ENCODE results near the gene VASN.

Gene VASN

GRCh38 chr16:4354512-4355409, 16.9 kb upstream of the VASN start:
- DNase-seq = no peak

- DNase-seq = no peak
These were observed 14.8 kb upstream of the VASN start for GRCh38 chr16:4356820-4357219.

DNA sequence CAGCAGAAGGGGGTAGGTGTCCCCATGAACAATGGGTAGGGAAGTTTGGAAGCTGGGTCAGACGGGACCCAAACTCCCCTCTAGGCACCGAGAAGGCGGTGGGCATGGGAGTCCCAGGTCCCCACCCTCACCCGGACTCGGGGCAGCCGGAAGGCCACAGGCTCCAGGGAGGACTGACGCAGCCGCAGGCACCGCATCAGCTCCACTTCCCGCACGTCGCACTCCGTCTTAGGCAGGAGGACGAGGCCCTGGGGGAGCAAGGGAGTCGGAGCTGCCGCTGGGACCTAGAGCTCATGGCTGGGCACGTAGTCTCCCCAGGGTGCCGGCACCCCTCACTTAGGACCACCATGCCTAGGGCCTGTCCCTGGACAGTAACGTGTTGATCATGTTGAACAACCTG, 13.4 kb upstream of the VASN start:
- DNase-seq = no peak

DNA sequence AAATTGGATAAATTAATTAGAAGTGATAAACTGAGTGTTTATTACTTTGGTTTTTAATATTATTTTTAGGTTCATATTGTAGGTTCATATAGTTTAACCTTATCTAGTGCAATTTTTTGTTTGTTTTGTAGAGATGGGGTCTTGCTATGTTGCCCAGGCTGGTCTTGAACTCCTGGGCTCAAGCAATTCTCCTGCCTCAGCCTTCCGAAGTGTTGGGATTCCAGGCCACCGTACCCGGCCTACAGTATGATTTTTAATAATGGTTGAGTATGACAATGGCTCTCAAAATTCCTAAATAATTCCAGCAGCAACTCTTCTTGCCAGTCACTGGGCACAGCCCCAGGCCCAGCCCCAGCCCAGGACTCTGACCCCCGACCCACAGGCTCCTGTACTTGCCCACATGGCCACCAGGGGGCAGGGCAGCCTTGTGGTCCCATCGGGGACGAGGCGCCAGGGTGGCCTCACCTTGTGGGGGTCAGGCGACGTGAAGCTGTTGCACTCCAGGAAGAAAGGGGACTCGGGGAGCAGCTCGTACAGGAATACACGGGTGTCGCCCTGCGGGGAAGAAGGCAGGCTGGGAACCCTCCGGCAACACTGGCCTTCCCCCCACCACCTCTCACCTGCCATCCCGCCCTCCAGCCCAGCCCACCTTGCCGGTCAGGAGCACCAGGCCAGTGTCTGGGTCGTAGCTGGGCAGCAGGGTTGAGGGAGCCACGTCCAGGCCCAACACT, 12.7 kb upstream of the VASN start:
- DNase-seq = peak; percentile 73 to 74

DNA sequence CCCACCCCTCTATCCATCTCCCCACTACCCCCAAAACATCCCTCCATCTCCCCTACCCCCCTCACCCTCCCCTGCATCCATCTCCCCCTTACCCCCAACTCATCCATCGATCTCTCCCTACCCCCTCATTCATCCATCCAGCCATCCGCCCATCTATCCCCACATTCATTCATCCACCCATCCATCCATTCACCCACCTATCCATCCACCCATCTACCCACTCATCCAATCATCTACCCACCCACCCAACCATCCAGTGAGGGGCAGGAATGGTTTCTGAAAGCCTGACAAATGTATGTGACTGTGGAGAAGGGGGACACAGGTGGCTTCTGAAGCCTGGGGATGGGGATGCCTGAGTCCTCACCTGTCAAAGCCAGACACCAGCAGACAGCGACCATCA, 11.7 kb upstream of the VASN start:
- no peak for DNase-seq

- DNase-seq = peak; percentile 26 to 39
These were observed 11.1 kb upstream of the VASN start for GRCh38 chr16:4360538-4361021.

DNA sequence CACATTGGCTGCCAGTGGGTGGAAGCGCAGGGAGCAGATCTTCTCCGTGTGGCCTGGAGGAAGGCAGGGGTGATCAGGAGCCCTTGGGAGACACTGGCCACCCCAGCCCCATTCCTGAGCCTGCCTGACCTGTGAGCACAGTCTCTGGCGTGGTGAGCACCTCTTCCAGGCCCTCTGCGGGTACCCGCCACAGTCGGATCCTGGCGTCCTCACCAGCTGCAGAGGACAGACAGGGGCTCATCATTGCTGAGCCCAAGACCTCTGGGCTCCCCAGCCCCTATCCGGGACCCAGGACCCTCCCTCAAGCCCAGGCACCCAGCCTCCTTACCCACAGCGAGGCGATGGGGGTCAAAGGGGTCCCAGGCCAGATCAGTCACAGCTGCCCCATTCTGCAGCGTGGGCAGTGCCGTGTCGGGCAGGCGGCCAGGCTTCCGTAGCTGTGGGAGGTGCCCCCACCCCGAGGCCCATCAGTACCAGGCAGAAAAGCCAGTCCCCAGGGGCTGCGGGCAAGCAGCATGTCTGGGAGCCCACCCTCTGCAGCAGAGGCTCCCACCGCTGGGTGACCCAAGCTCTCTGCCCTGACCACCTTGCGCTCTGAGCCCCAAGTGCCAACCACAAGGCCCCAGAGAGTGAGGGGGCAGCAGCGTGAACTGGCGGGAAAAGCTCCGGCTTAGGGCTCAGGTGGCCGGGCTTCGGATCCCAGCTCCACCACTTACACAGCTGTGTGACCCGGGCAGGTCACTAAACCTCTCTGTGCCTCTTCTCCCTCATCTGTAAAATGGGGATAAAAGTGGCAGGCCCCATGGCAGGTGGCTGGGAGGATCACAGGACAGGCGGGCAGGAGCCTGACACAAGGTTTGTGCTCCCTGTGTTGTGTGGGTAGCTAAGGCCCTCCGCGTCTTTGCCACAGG, 10.4 kb upstream of the VASN start:
- DNase-seq = no peak

DNA sequence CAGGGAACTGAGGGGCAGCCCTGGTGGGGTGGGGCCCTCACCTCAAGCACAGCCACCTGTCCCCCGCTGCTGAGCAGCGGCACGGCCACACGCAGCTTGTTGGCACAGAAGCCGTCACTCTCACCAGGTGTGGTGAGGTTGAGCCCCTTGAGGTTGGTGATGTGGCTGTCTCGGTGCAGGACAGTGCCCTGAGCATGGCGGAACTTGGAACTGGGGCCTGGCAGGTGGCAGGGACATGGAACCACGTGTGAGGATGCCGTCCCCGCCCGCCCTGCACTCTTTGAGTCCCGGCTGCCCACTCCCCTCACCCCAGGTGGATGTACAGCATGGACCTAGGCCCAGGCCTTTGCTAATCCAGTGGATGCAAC, 9.7 kb upstream of the VASN start:
- no peak for DNase-seq

- DNase-seq = no peak
These were observed 9.0 kb upstream of the VASN start for GRCh38 chr16:4362476-4363135.

- DNase-seq = no peak
These were observed 7.2 kb upstream of the VASN start for GRCh38 chr16:4364196-4365013.

- DNase-seq = no peak
These were observed 6.6 kb upstream of the VASN start for GRCh38 chr16:4365014-4365406.

- no peak for DNase-seq
These were observed 6.0 kb upstream of the VASN start for GRCh38 chr16:4365615-4366014.

DNA sequence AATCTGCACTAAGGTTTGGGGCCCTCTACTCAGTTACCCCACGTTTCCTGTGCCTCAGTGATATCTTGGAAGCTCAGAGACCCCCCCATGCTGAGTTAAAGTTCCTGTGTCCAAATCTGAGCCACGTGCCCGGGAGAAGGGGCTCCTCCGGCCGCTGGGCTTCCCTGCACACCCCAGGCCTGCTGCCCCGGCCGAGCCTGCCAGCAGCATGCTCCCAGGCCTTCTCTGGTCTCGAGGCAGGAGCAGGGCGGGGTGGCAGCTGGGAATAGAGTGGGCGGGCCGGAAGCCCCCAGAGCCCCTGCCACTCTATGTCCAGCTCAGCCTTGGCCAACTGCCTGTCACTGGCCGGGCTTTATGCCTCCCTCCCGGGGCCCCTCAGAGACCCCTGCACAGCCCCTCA, 5.6 kb upstream of the VASN start:
- no peak for DNase-seq

DNA sequence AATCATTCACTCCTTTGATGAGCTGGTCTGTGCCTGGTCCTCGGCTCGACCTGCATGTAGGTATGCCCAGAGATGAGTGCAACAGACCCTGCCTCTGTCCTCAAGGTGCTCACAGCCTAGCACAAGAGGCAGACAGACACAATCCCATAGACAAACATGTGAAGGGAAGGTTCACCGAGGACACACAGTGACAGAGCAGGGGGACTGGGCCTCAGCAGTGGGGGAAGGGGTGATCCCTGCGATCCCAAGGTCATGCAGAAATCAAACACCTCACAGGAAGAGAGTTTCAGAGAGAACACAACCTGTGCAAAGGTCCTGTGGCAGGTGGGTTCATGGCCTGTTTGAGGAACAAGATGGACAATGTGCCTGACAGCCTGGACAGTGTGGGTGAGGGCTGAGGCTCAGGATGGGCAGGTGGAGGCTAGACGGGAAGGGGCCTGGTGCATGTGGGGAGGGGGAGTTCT, 4.2 kb upstream of the VASN start:
- no peak for DNase-seq

DNA sequence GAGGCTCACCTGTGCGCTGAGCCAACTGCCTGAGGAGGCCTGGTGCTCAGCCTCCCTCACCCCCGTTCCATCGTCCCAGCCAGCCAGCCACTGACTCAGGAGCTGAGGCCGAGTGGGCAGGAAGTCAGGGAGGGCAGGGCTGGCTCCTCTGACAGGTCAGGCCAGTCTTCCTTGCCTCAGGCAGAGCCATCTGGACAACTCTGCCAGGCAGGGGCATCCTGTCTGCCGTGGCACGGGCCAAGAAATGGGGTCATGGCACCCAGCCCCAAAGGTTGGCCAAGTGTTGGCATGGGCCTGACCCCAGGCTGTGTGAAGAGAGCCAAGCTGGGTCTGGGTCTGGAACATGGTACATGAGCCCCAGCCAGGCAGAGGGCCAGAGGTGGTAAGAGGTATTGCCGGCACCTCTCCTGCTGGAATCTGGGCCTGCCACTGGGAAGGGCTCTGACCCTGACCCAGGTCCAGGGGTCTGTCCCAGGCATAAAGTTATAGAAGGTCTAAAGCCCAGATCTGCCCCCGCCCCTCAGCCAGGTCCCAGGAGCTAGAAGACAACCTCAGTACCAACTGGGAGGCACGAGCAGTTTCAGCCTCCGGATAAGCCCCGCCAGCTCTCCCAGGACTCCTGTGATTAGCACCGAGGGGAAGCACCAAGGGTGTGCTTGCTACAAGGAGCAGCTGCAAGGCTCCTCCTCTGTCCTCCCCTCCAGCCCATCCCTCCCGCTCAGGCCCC, 2.5 kb upstream of the VASN start:
- no peak for DNase-seq

DNA sequence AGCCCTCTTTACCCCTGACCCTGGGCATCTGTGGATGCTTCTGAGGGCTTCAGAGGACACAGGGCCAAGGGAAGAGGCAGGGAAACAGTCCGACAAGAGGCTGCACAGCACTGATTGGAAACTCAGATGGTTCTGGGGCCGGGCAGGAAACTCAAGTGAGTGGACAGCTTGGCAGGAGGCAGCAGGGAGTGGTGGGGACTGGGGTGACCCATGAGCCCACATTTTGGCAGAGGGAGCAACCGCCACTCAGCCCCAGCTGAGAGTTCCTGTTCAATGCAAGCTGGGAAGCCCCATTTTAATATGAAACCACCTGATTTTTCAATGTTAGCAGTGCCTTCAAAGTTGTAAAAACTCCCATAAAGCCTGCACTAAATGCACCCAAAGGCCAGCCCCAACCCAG, 1.5 kb upstream of the VASN start:
- no peak for DNase-seq

GRCh38 chr16:4370570-4371356, 885 bp upstream of the VASN start:
- no peak for DNase-seq

GRCh38 chr16:4372001-4372577, 441 bp downstream of the VASN start:
- DNase-seq = peak; percentile 10 to 24

DNA sequence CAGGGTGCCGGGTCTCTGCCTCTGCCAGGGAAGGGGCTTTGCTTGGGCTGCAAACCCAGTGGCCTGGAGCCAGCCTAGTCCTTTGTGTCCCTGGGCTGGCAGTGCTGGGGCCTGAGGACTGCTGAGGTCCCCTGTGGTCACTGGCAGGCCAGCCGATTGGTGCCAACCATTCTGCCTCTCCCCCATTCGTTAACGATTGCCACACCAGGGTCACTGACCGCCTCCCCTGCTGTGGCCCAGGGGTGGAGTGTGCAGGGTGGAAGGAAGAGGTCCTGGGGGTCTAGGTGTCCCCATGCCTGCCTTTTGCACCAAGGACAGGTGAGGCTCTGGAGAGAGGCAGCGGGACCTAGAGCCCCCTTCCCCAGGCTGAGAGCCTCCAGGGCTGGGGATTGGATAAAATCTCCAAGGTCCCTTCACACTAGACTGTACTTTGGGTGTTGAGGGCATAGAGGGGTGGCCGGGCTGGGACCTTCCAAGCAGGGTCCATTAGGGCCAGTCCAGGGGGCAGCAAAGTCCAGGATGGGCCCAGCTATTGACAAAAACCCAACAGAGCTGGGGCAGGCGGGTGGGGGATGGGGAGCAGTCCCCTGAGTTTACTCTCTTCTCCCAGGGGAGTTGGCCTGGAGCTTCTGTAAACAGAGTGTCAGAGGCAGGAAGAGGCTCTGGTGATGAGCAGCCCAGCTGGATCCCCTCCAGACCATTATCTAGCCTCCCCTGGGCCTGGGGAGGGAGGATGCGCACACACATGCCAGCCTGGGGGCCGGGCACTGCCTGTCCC, 1.1 kb downstream of the VASN start:
- no peak for DNase-seq

Data from activated CD4-positive, alpha-beta T cell treated with anti-CD3 and anti-CD28 coated beads, Interleukin-2, amount 50 U/mL, for 48 hours (primary cell).